ENCODE data around the gene CMTM8. TPM values are rescaled to one million over a fixed set of nuclear protein-coding genes. Genes with fewer than 3 reads are reported as not detected.

Gene CMTM8
- polyA plus RNA-seq, 2 of the 4 experiments (the other 2 are of a cell fraction) = 8.4 to 15.6 TPM

DNA sequence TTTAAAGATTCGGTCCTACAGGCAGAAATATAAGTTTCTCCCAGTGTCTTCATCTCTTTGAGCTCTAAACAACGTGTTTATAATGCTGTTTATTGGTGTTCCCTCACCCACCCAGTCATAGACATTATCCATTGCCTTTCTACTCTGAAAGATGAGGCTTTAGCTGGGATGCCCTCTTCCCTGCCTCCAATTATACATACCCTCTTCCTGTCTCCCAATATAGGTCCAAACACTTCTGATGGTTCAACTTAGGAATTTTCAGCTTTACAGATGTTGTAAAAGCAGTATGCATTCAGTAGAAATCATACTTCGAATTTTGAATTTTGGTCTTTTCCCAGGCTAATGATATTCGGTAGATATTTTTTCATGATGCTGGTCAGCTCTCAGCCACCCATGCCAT, 2.6 kb downstream of the CMTM8 start:
- ChIA-PET CTCF (interaction anchor here (0.8 to 4.7 kb wide), 7 partner anchors 10 to 65 kb away, joined by 3 to 32 read pairs (median 6); no protein-coding TSS in a partner anchor), POLR2A (no interaction called here)
- DNase-seq (ENCODE audit: low read depth in 1 of 2, low spot score in 1 of 2) (no peak), ATAC-seq (no peak), FAIRE-seq (no peak)
- H3K4me1 ChIP-seq = peaks cover 11% of the 10 kb centered on the region
- no peak overlapping the region for H3K4me2 ChIP-seq
- 91% methylated on average over 4 of the region's 4 CpGs for WGBS (ENCODE audit: missing lambda C conversion rate)
- TF ChIP-seq CHD4 (IDR thresholded peaks at IDR 0.05; ENCODE audit: borderline replicate concordance) (no peak), USF2 (IDR thresholded peaks at IDR 0.05) (no peak), FOSB (CRISPR knock-in tag; IDR thresholded peaks at IDR 0.05) (no peak), HOXA7 (CRISPR knock-in tag; IDR thresholded peaks at IDR 0.05) (no peak), NFE2L2 (conservative IDR thresholded peaks at IDR 0.05; ENCODE audit: low read length) (no peak), RCOR1 (IDR thresholded peaks at IDR 0.05; ENCODE audit: low read depth, low read length) (no peak), HDAC2 (IDR thresholded peaks at IDR 0.05) (no peak), EP300 (IDR thresholded peaks at IDR 0.05) (no peak), PHF8 (IDR thresholded peaks at IDR 0.05; ENCODE audit: borderline replicate concordance, low read depth) (no peak), MAZ (IDR thresholded peaks at IDR 0.05; ENCODE audit: borderline replicate concordance, low read depth, low read length) (no peak), EHF (CRISPR knock-in tag; IDR thresholded peaks at IDR 0.05) (no peak), FOXS1 (CRISPR knock-in tag; IDR thresholded peaks at IDR 0.05) (no peak), RNF2 (IDR thresholded peaks at IDR 0.05; ENCODE audit: borderline replicate concordance, low read depth) (no peak), BHLHE40 (IDR thresholded peaks at IDR 0.05; ENCODE audit: low read depth, low read length) (no peak), JUNB (IDR thresholded peaks at IDR 0.05) (no peak), MYC (IDR thresholded peaks at IDR 0.05; ENCODE audit: borderline replicate concordance, low read length) (no peak), CHD2 (IDR thresholded peaks at IDR 0.05; ENCODE audit: low read length, partially characterized antibody) (no peak), GATA3 (IDR thresholded peaks at IDR 0.05; ENCODE audit: borderline replicate concordance) (no peak)
- TF ChIP-seq, protein P1, sequence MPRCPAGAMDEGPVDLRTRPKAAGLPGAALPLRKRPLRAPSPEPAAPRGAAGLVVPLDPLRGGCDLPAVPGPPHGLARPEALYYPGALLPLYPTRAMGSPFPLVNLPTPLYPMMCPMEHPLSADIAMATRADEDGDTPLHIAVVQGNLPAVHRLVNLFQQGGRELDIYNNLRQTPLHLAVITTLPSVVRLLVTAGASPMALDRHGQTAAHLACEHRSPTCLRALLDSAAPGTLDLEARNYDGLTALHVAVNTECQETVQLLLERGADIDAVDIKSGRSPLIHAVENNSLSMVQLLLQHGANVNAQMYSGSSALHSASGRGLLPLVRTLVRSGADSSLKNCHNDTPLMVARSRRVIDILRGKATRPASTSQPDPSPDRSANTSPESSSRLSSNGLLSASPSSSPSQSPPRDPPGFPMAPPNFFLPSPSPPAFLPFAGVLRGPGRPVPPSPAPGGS (IDR thresholded peaks at IDR 0.05) = no peak
- TF ChIP-seq, protein P2, sequence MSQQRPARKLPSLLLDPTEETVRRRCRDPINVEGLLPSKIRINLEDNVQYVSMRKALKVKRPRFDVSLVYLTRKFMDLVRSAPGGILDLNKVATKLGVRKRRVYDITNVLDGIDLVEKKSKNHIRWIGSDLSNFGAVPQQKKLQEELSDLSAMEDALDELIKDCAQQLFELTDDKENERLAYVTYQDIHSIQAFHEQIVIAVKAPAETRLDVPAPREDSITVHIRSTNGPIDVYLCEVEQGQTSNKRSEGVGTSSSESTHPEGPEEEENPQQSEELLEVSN (IDR thresholded peaks at IDR 0.05; ENCODE audit: borderline replicate concordance, low read depth) = no peak
- H3K9me3 ChIP-seq = peaks cover 5% of the 10 kb centered on the region; the same call in 1 of the 3 replicates
- no peak overlapping the region for H3K4me3 ChIP-seq
- no peak overlapping the region for H3K27ac ChIP-seq

GRCh38 chr3:32243519-32243918, 5.0 kb downstream of the CMTM8 start:
- CTCF ChIA-PET = interaction anchor here (1.0 to 4.7 kb wide), 5 partner anchors 16 to 119 kb away, joined by 3 to 32 read pairs (median 5); no protein-coding TSS in a partner anchor
- Histone ChIP-seq H3K27ac (no peak overlapping the region), H3K4me1 (peaks cover 11% of the 10 kb centered on the region), H3K4me2 (no peak overlapping the region), H3K9me3 (no peaks in the 10 kb centered on the region), H3K4me3 (no peak overlapping the region)
- ATAC-seq (no peak), DNase-seq (ENCODE audit: low read depth in 1 of 2, low spot score in 1 of 2) (no peak), FAIRE-seq (no peak)
- TF ChIP-seq HDAC2 (IDR thresholded peaks at IDR 0.05) (no peak), FOSB (CRISPR knock-in tag; IDR thresholded peaks at IDR 0.05) (no peak)
- TF ChIP-seq, protein P1 (IDR thresholded peaks at IDR 0.05) = no peak
- TF ChIP-seq, protein P3, sequence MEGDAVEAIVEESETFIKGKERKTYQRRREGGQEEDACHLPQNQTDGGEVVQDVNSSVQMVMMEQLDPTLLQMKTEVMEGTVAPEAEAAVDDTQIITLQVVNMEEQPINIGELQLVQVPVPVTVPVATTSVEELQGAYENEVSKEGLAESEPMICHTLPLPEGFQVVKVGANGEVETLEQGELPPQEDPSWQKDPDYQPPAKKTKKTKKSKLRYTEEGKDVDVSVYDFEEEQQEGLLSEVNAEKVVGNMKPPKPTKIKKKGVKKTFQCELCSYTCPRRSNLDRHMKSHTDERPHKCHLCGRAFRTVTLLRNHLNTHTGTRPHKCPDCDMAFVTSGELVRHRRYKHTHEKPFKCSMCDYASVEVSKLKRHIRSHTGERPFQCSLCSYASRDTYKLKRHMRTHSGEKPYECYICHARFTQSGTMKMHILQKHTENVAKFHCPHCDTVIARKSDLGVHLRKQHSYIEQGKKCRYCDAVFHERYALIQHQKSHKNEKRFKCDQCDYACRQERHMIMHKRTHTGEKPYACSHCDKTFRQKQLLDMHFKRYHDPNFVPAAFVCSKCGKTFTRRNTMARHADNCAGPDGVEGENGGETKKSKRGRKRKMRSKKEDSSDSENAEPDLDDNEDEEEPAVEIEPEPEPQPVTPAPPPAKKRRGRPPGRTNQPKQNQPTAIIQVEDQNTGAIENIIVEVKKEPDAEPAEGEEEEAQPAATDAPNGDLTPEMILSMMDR (IDR thresholded peaks at IDR 0.05) = no peak
- POLR2A ChIA-PET = no interaction called here
- WGBS (ENCODE audit: missing lambda C conversion rate) = 85% methylated on average over 2 of the region's 2 CpGs

Measured in A549 (cell line).